C1 segment of cervical spinal cord (tissue), 14 donors: ENCODE data around the gene ANKRD23.
"Not testable (repeated sequence)": the region's sequence is repeated elsewhere in the genome, so short reads cannot be mapped to it uniquely, and the experiment has no call there.

Experiments used
- DNase-seq, 14 donors: peaks; one replicate each; lab custom pipeline; 2025; lab: John Stamatoyannopoulos, UW

Gene ANKRD23

GRCh38 chr2:96864343-96865091 is 20.7 kb upstream of the ANKRD23 start:
- DNase-seq: peak in 1 of 14 donors; percentile 86

GRCh38 chr2:96863575-96864342 is 19.9 kb upstream of the ANKRD23 start:
- no peak for DNase-seq

- not testable (repeated sequence) for DNase-seq
Measured at GRCh38 chr2:96863056-96863455, 19.2 kb upstream of the ANKRD23 start.

GRCh38 chr2:96861074-96861473 is 17.3 kb upstream of the ANKRD23 start:
- DNase-seq: no peak

- peak in 2 of 14 donors; percentile 44 to 48 for DNase-seq
Measured at GRCh38 chr2:96860065-96861029, 16.5 kb upstream of the ANKRD23 start.

- DNase-seq: peak in 1 of 14 donors; percentile 32
Measured at GRCh38 chr2:96859681-96860064, 15.9 kb upstream of the ANKRD23 start.

GRCh38 chr2:96859099-96859649 is 15.4 kb upstream of the ANKRD23 start:
- DNase-seq: peak in 6 of 14 donors; percentile 45 to 72 (median 63)

GRCh38 chr2:96857667-96858372 is 14.0 kb upstream of the ANKRD23 start, which contains the start of gene ANKRD39:
TSS of gene ANKRD39 (minus strand) at chr2:96858016. CDS start at chr2:96857987, 29 bp downstream.
- DNase-seq: peak; percentile 57 to 97 (median 94)

- peak in 2 of 14 donors; percentile 35 to 69 for DNase-seq
Measured at GRCh38 chr2:96856776-96857666, 13.2 kb upstream of the ANKRD23 start.

GRCh38 chr2:96853321-96853720 is 9.5 kb upstream of the ANKRD23 start:
- peak in 1 of 14 donors; percentile 83 for DNase-seq

GRCh38 chr2:96852667-96853066 is 8.8 kb upstream of the ANKRD23 start:
- no peak for DNase-seq

- no peak for DNase-seq
Measured at GRCh38 chr2:96848264-96848663, 4.4 kb upstream of the ANKRD23 start.

GRCh38 chr2:96847586-96847985 is 3.8 kb upstream of the ANKRD23 start:
- DNase-seq: no peak

GRCh38 chr2:96846825-96847224 is 3.0 kb upstream of the ANKRD23 start:
- DNase-seq: no peak

- no peak for DNase-seq
Measured at GRCh38 chr2:96844405-96844808, 586 bp upstream of the ANKRD23 start.

- DNase-seq: no peak
Measured at GRCh38 chr2:96842600-96842999, 1.2 kb downstream of the ANKRD23 start.

- DNase-seq: no peak
Measured at GRCh38 chr2:96841701-96842495, 1.9 kb downstream of the ANKRD23 start.
